Cardiac muscle cell (in vitro differentiated cells and primary cell): ENCODE measurements around the gene CFAP157. TPM values are rescaled to one million over a fixed set of nuclear protein-coding genes. Genes with fewer than 3 reads are reported as not detected.

Experiments
- DNase-seq, 2 donors: peaks; one replicate each; pipeline versions ENCODE4 v3.0.0 to v3.0.0-alpha.2; 2010 to 2017; ENCODE audit warnings: low read depth in 1 of 2, low spot score in 1 of 2
- H3K27ac ChIP-seq: fragments of 200-600 bp; sonication (generic); 2 replicates; pipeline ENCODE4 v1.5.1; 2016
- H3K27me3 ChIP-seq: fragments of 200-600 bp; sonication (generic); 2 replicates; pipeline ENCODE4 v1.6.0; 2016; ENCODE audit warnings: control low read depth
- H3K36me3 ChIP-seq: fragments of 200-600 bp; sonication (generic); 2 replicates; pipeline ENCODE4 v1.5.1; 2016; ENCODE audit warnings: control low read depth
- H3K4me1 ChIP-seq: fragments of 200-600 bp; sonication (generic); 2 replicates; pipeline ENCODE4 v1.8.1; 2017; ENCODE audit warnings: low read depth, mild to moderate bottlenecking, mixed run types
- H3K4me3 ChIP-seq: fragments of 200-600 bp; sonication (generic); 2 replicates; pipeline ENCODE4 v1.5.1; 2016; ENCODE audit warnings: mild to moderate bottlenecking
- H3K9me3 ChIP-seq: fragments of 200-600 bp; sonication (generic); 2 replicates; pipeline ENCODE4 v1.5.1; 2017; ENCODE audit warnings: low read depth, mild to moderate bottlenecking, control low read depth
- polyA plus RNA-seq: library from polyadenylated mRNA; unstranded; fragments of >200 nt; fragmentation: Nextera tagmentation; extraction: Ambion mirVana; gene quantifications from 2 replicates; pipeline ENCODE4 v1.2.1, GENCODE V29; 2016
- total RNA-seq: library from RNA; depleted of rRNA; stranded (reverse); fragments of >200 nt; gene quantifications from 2 replicates; pipeline ENCODE4 v1.2.3, GENCODE V29; 2016
- TF ChIP-seq, protein P1 (sequence below): IDR thresholded peaks from 2 replicates; pipeline ENCODE4 v1.5.1; 2012; ENCODE audit warnings: low read depth, mild to moderate bottlenecking, low read length

The CFAP157 gene
- total and polyA plus RNA-seq, 2 experiments from 2014 or later, result 0.76 to 0.86 TPM

DNA sequence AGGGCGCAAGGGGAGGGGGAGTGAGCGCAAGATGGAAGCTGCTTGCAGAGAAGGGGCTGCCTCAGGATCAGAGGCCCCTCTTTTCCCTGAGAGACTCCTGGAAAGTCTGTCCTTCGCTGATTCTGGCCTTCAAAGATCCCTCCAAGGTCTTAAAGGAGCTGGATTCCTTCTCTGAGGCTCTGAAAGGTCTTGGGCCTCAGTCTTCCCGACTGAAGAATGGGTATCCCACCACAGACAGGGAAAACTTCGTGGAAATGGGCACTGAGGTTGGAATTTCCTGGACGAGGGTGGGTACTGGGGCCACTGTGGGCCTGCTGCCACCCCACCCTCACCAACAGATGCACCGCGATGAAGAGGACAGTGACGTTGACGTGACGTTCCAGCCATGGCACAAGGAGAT, 5.6 kb downstream of the CFAP157 start:
- TF ChIP-seq, protein P1, sequence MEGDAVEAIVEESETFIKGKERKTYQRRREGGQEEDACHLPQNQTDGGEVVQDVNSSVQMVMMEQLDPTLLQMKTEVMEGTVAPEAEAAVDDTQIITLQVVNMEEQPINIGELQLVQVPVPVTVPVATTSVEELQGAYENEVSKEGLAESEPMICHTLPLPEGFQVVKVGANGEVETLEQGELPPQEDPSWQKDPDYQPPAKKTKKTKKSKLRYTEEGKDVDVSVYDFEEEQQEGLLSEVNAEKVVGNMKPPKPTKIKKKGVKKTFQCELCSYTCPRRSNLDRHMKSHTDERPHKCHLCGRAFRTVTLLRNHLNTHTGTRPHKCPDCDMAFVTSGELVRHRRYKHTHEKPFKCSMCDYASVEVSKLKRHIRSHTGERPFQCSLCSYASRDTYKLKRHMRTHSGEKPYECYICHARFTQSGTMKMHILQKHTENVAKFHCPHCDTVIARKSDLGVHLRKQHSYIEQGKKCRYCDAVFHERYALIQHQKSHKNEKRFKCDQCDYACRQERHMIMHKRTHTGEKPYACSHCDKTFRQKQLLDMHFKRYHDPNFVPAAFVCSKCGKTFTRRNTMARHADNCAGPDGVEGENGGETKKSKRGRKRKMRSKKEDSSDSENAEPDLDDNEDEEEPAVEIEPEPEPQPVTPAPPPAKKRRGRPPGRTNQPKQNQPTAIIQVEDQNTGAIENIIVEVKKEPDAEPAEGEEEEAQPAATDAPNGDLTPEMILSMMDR, result no peak
- Histone ChIP-seq H3K27ac (no peak overlapping the region), H3K27me3 (no peaks in the 10 kb centered on the region), H3K36me3 (no peaks in the 10 kb centered on the region), H3K9me3 (no peaks in the 10 kb centered on the region), H3K4me3 (no peak overlapping the region), H3K4me1 (peaks cover 9% of the 10 kb centered on the region)
- DNase-seq, result no peak

DNA sequence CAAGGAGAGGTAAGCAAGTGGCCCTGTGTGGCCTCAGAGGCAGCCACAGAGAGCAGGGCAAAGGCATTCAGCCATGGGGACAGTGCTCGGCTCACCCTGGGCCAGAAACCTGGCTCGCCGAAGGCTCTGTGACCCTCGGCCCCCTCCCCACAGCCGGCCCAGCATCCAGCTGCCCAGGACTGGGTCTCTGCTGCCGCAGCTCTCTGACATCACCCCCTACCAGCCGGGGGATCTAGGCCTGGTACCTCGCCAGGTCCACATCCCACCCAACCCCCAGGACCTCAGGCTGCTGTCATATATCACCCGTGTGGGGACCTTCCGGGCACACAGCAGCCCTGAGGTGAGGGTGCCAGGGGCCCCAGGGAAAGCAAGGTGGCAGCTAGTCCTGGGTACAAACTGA, 6.1 kb downstream of the CFAP157 start:
- TF ChIP-seq, protein P1, result no peak
- no peaks in the 10 kb centered on the region for H3K27me3 ChIP-seq
- no peak for DNase-seq
- H3K9me3 ChIP-seq, result no peaks in the 10 kb centered on the region
- peaks cover 9% of the 10 kb centered on the region for H3K4me1 ChIP-seq
- no peak overlapping the region for H3K4me3 ChIP-seq
- no peaks in the 10 kb centered on the region for H3K36me3 ChIP-seq
- H3K27ac ChIP-seq, result no peak overlapping the region

DNA sequence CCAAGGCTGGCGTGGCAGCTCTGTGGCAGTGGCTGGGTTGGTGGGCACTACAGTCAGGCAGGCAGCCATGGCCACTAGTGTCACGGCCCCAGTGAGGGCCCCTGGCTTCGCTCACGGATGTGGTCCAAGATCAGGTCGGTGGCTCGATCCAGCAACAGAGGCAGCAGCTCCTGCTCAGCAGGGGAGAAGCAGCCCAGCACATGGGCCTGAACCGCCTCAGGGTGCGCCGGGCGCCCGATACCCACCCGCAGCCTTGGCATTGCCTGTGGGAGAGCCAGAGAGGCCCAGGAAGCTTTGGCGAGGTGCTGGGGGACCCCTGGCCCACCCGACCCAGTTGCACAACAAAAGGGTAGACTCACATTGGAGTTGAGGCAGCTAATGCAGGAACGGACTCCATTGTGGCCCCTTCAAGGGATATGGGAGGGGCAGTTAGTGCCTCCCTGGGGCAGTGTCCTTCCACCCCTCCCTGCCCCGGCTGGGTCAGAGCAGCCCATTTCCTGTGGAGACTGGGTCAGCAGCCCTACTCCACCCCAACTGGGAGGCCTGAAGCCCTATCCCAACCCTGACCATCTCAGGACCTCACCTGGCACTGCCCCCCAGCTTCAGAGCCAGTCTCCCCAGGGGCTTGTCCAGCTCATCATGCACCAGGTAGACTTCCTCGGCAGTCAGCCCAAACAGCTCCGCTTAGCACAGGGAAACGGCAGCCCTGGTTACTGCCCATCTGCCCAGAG, 7.4 kb downstream of the CFAP157 start:
- Histone ChIP-seq H3K27me3 (no peaks in the 10 kb centered on the region), H3K27ac (no peak overlapping the region), H3K4me1 (peaks cover 9% of the 10 kb centered on the region), H3K4me3 (no peak overlapping the region), H3K36me3 (no peaks in the 10 kb centered on the region), H3K9me3 (no peaks in the 10 kb centered on the region)
- TF ChIP-seq, protein P1, result no peak
- DNase-seq, result no peak

- Histone ChIP-seq H3K27me3 (no peaks in the 10 kb centered on the region), H3K4me1 (peaks cover 9% of the 10 kb centered on the region), H3K36me3 (no peaks in the 10 kb centered on the region), H3K9me3 (no peaks in the 10 kb centered on the region), H3K27ac (no peak overlapping the region), H3K4me3 (peak overlapping the region; percentile 79)
- DNase-seq, result peak in 1 of 2 donors; percentile 31
- TF ChIP-seq, protein P1, result no peak
These were observed 8.2 kb downstream of the CFAP157 start for GRCh38 chr9:127714951-127715469.

- TF ChIP-seq, protein P1, result no peak
- H3K27me3 ChIP-seq, result no peaks in the 10 kb centered on the region
- H3K27ac ChIP-seq, result peak within 1 kb of the TSS; percentile 25
- H3K4me1 ChIP-seq, result peaks cover 9% of the 10 kb centered on the region
- H3K36me3 ChIP-seq, result no peaks in the 10 kb centered on the region
- no peaks in the 10 kb centered on the region for H3K9me3 ChIP-seq
- peak within 1 kb of the TSS; percentile 79 for H3K4me3 ChIP-seq
- DNase-seq, result peak; percentile 97
These were observed 8.9 kb downstream of the CFAP157 start, which contains the start of the genes PTRH1 and TTC16 for GRCh38 chr9:127715470-127716337. Gene PTRH1, minus strand, starts transcription at chr9:127715663. Its CDS starts 24 bp downstream, at chr9:127715639. Gene TTC16, plus strand, starts transcription at chr9:127716079. Its CDS starts 67 bp downstream, at chr9:127716146.
